Keratinocyte (primary cell): ENCODE data around the gene CD4. TPM values are rescaled to one million over a fixed set of nuclear protein-coding genes. Genes with fewer than 3 reads are reported as not detected.

Experiments used
- DNase-seq: peaks from one replicate; pipeline ENCODE4 v3.0.0-alpha.2; 2011; ENCODE audit warnings: low read depth, missing footprints, low spot score
- FAIRE-seq: peaks from 2 replicates; lab custom pipeline; 2011; peaks lifted over from hg19 to GRCh38; lab: Jason Lieb, UNC
- H2AFZ ChIP-seq: 2 replicates; pipeline ENCODE4 v1.6.0; 2012; ENCODE audit warnings: low read length, control low read depth, inconsistent platforms; ENCODE audit not compliant: control insufficient read depth
- H3K27ac ChIP-seq: 2 replicates; pipeline ENCODE4 v1.5.1; 2011; ENCODE audit warnings: low read length; ENCODE audit not compliant: control insufficient read depth, insufficient read depth
- H3K27me3 ChIP-seq: 3 replicates; pipeline ENCODE4 v1.6.0; 2011; ENCODE audit warnings: low read length; ENCODE audit not compliant: control insufficient read depth, insufficient read depth; ENCODE audit errors: extremely low read depth
- H3K36me3 ChIP-seq, 2 experiments: 2 replicates in 1 of 2; 3 replicates in 1 of 2; pipeline ENCODE4 v1.5.1; 2011; ENCODE audit warnings: low read length in 2 of 2, mild to moderate bottlenecking in 1 of 2; ENCODE audit not compliant: control insufficient read depth in 2 of 2, insufficient read depth in 2 of 2; ENCODE audit errors: extremely low read depth in 1 of 2
- H3K4me1 ChIP-seq: 3 replicates; pipeline ENCODE4 v1.5.1; 2011; ENCODE audit warnings: low read length; ENCODE audit not compliant: control insufficient read depth, insufficient read depth; ENCODE audit errors: extremely low read depth
- H3K4me2 ChIP-seq: 3 replicates; pipeline ENCODE4 v1.6.0; 2011; ENCODE audit warnings: low read depth, low read length; ENCODE audit not compliant: control insufficient read depth, insufficient read depth; ENCODE audit errors: extremely low read depth
- H3K4me3 ChIP-seq, 3 experiments: fragments of 200-600 bp in 1 of 3; sonication (generic) in 1 of 3; 2 replicates in 2 of 3; 3 replicates in 1 of 3; pipeline ENCODE4 v1.5.1; 2011 to 2016; ENCODE audit warnings: low read length in 3 of 3, mild to moderate bottlenecking in 3 of 3, control low read depth in 2 of 3, inconsistent platforms in 1 of 3, low read depth in 1 of 3, mixed read lengths in 1 of 3, mixed run types in 1 of 3, moderate library complexity in 1 of 3; ENCODE audit not compliant: control insufficient read depth in 2 of 3, insufficient read depth in 2 of 3; ENCODE audit errors: extremely low read depth in 1 of 3
- H3K79me2 ChIP-seq: 2 replicates; pipeline ENCODE4 v1.6.0; 2012; ENCODE audit warnings: low read length; ENCODE audit not compliant: control insufficient read depth, insufficient read depth
- H3K9ac ChIP-seq: 3 replicates; pipeline ENCODE4 v1.6.0; 2011; ENCODE audit warnings: low read length; ENCODE audit not compliant: control insufficient read depth, insufficient read depth; ENCODE audit errors: extremely low read depth
- H3K9me1 ChIP-seq: 3 replicates; pipeline ENCODE4 v1.6.0; 2011; ENCODE audit warnings: low read length; ENCODE audit not compliant: control insufficient read depth, insufficient read depth; ENCODE audit errors: extremely low read depth
- H3K9me3 ChIP-seq: 2 replicates; pipeline ENCODE4 v1.5.1; 2012; ENCODE audit warnings: low read depth, low read length; ENCODE audit not compliant: control insufficient read depth
- H4K20me1 ChIP-seq: 3 replicates; pipeline ENCODE4 v1.6.0; 2011; ENCODE audit warnings: low read length; ENCODE audit not compliant: control insufficient read depth, insufficient read depth; ENCODE audit errors: extremely low read depth
- EZH2 ChIP-seq: IDR thresholded peaks from one replicate; pipeline ENCODE4 v1.6.1; 2012; ENCODE audit warnings: inconsistent platforms, mild to moderate bottlenecking, low read length, moderate library complexity
- dilution Hi-C: fragments of 300-500 bp; cut with MboI; formaldehyde crosslinking; loops from one replicate; pipeline ENCODE4 v1.7.0; 2020; ENCODE audit warnings: low sequenced_read_pairs; ENCODE audit not compliant: extremely low pct_ligation_motif_present
- polyA plus RNA-seq, 5 experiments: library from polyadenylated mRNA; depleted of rRNA in 3 of 5; stranded (reverse) in 3 of 5; stranded (forward) in 1 of 5; unstranded in 1 of 5; fragments of >200 nt; gene quantifications; 1 replicate in 1 of 5; 2 replicates in 3 of 5; 3 replicates in 1 of 5; pipeline versions ENCODE4 v1.2.1 to v1.2.3, GENCODE V29; 2011 to 2012; ENCODE audit warnings: missing spikeins in 2 of 5, low read depth in 1 of 5, low replicate concordance in 1 of 5
- TF ChIP-seq, protein P1 (sequence below), 3 experiments: IDR thresholded peaks in 1 of 3; conservative IDR thresholded peaks in 1 of 3; optimal IDR thresholded peaks in 1 of 3; 2 replicates in 2 of 3; 3 replicates in 1 of 3; pipeline versions ENCODE3 to v1.5.1; 2011; ENCODE audit warnings: low read length in 3 of 3, mild to moderate bottlenecking in 3 of 3, moderate library complexity in 2 of 3, control low read depth in 1 of 3, inconsistent platforms in 1 of 3; ENCODE audit not compliant: insufficient read depth in 2 of 3; ENCODE audit errors: extremely low read depth in 1 of 3

CD4 gene
- polyA plus RNA-seq, 1 donor (not counting 4 experiments of a cell fraction or from before 2014, with no cell fraction given): 0.01 TPM

DNA sequence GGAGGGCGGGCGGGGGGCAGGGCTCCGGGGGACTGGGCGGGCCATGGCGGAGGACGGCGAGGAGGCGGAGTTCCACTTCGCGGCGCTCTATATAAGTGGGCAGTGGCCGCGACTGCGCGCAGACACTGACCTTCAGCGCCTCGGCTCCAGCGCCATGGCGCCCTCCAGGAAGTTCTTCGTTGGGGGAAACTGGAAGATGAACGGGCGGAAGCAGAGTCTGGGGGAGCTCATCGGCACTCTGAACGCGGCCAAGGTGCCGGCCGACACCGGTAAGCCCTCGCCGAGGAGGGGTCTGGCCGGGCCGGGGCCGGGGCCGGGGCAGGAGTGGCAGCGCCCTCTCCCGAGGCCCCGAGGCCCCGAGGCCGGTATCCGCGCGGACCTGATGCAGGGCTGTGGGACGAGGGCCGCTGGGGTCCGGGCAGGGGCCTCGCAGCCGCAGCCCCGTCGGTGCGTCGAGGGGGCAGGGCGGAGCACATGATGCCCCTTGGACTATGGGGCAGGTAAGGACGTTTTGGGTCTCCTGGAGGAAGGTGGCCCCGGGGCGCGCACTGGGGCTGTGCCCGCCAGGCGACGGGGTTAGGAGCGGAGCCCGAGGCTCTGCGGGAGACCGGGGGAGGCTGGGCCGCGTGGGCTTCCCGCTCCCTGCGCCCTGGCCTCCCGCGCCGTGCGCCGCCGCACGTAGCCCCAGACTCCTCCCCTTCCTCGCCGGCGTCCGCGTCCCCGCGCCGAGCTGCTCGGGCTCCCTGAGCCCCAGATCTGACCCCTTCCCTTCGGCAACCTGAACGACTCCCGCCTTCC is 78.3 kb downstream of the CD4 start, which contains the start of gene TPI1:
Gene TPI1 (plus strand): TSS at position 119 of the 798 bp plus-strand sequence. CDS start 36 bp downstream, at position 155.
- Histone ChIP-seq H3K9ac (peak within 1 kb of the TSS; percentile 82), H3K4me2 (peak within 1 kb of the TSS; percentile 97), H3K79me2 (peaks cover 40% of the 10 kb centered on the region), H3K27ac (peak within 1 kb of the TSS; percentile 62), H3K27me3 (no peaks in the 10 kb centered on the region), H3K9me3 (no peaks in the 10 kb centered on the region), H3K9me1 (no peaks in the 10 kb centered on the region), H2AFZ (peak within 1 kb of the TSS; percentile 64), H3K4me1 (peaks cover 41% of the 10 kb centered on the region), H3K4me3 (peak within 1 kb of the TSS; percentile 87 to 93 (median 88)), H4K20me1 (peaks cover 25% of the 10 kb centered on the region), H3K36me3 (peaks cover 29 to 32% of the 10 kb centered on the region in 2 experiments)
- DNase-seq (no peak), FAIRE-seq (no peak)
- dilution Hi-C loops: no loop called here
- TF ChIP-seq, protein P1, sequence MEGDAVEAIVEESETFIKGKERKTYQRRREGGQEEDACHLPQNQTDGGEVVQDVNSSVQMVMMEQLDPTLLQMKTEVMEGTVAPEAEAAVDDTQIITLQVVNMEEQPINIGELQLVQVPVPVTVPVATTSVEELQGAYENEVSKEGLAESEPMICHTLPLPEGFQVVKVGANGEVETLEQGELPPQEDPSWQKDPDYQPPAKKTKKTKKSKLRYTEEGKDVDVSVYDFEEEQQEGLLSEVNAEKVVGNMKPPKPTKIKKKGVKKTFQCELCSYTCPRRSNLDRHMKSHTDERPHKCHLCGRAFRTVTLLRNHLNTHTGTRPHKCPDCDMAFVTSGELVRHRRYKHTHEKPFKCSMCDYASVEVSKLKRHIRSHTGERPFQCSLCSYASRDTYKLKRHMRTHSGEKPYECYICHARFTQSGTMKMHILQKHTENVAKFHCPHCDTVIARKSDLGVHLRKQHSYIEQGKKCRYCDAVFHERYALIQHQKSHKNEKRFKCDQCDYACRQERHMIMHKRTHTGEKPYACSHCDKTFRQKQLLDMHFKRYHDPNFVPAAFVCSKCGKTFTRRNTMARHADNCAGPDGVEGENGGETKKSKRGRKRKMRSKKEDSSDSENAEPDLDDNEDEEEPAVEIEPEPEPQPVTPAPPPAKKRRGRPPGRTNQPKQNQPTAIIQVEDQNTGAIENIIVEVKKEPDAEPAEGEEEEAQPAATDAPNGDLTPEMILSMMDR (optimal IDR thresholded peaks at IDR 0.05 in 1 of 3, IDR thresholded peaks at IDR 0.05 in 1 of 3, conservative IDR thresholded peaks at IDR 0.05 in 1 of 3; ENCODE audit: extremely low read depth in 1 of 3, insufficient read depth in 2 of 3, low read length in 3 of 3): no peak

DNA sequence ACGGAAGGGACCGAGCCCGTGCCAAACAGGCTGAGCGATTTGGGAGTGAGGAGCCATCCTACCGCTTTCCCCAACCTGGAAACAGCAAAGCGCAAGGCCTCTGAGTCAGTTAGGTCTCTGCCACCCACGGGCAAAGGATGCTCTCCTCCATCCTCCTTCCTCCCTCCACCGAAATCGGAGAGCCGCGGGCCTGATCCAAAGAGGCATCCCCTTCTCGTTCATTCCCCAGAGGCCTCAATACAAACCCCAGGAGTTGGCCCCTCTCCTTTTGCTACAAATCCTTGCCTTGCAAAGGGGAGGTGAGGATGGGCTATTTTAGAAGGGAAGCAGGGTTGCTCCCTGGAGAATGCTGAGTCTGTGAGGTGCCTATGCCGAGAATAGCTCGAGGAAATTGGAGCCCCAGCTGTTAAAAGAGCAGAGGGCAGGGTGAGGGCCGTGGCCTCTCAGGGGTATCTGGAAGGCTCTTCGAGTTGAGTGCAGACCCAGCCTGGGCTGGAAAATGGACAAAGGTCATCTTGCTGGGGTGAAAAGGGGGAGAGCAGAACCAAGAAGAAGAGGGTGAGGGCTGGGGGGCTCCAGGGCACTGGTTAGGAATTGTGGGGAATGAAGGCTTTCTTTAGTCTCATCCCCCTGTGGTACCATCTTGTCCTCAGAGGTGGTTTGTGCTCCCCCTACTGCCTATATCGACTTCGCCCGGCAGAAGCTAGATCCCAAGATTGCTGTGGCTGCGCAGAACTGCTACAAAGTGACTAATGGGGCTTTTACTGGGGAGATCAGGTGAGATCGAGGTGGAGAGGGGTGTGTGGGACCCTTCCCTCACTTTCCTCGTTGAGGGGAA is 79.1 kb downstream of the CD4 start:
- no peak for FAIRE-seq
- peaks cover 23 to 27% of the 10 kb centered on the region in 2 experiments for H3K36me3 ChIP-seq

More for the DNA sequence above, 79.1 kb downstream of the CD4 start:
- dilution Hi-C loops: no loop called here
- peaks cover 41% of the 10 kb centered on the region for H3K4me1 ChIP-seq
- peaks cover 25% of the 10 kb centered on the region for H4K20me1 ChIP-seq
- peak overlapping the region; percentile 87 to 93 (median 88) for H3K4me3 ChIP-seq
- H3K79me2 ChIP-seq: peaks cover 44% of the 10 kb centered on the region
- H3K9me3 ChIP-seq: no peaks in the 10 kb centered on the region
- H3K4me2 ChIP-seq: peak overlapping the region; percentile 97
- peak overlapping the region; percentile 62 for H3K27ac ChIP-seq
- H3K27me3 ChIP-seq: no peaks in the 10 kb centered on the region
- peak overlapping the region; percentile 82 for H3K9ac ChIP-seq
- no peaks in the 10 kb centered on the region for H3K9me1 ChIP-seq
- no peak for DNase-seq
- H2AFZ ChIP-seq: no peak overlapping the region
- TF ChIP-seq EZH2: no peak
- TF ChIP-seq, protein P1 (optimal IDR thresholded peaks at IDR 0.05 in 1 of 3, IDR thresholded peaks at IDR 0.05 in 1 of 3, conservative IDR thresholded peaks at IDR 0.05 in 1 of 3; ENCODE audit: extremely low read depth in 1 of 3, insufficient read depth in 2 of 3, low read length in 3 of 3): peak in 2 of 3 experiments; percentile 24 to 31
